ENCODE results near the gene S100Z. TPM values are rescaled to one million over a fixed set of nuclear protein-coding genes. Genes with fewer than 3 reads are reported as not detected.
"Not testable (repeated sequence)": the region's sequence is repeated elsewhere in the genome, so short reads cannot be mapped to it uniquely, and the experiment has no call there.

The S100Z gene
- total and polyA plus RNA-seq, 9 donors, result 0.07 to 0.45 (median 0.26) TPM; not detected in 4

DNA sequence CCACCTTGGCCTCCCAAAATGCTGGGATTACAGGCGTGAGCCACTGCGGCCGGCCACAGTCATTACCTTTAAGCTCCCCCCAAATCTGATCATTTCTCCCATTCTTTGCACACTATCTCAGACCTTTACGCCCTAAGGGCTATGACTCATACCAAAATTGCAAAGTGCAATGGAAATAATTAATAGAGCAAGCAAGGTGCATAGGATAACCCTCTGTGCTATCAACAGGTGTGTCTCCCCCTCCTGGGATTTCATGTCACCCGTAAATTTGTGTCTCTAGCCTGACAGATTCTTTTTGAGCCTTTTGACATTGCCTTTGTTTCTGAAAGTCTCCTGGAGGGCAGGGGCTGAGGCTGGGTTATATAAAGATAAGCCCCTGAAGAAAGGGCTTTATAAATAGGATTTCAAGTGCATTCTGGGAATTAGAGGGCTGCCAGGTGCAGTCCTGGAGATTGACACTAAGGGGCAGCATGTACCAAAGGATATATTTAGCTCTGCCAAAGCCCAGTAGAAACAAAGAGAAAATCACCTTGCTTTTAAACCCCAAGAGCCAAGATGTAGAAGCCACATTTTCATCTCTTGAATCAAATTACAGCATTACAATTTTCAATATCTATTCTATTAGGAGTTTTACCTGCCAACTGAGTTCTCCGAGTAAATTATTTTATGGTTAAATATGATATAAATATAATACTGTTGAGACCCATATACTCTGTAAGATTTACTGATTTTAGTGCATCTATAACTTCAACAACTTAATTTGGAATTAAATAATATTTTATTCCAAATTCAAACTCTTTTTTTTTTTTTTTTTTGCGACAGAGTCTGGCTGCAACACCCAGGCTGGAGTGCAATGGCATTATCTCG lies 18.2 kb downstream of the S100Z start:
- Histone ChIP-seq H3K4me3 (ENCODE audit: low read length) (no peak overlapping the region), H3K4me1 (ENCODE audit: control insufficient read depth, insufficient read depth, low read length) (no peaks in the 10 kb centered on the region), H3K9me3 (replicated peaks; ENCODE audit: control insufficient read depth, low read depth, low read length) (no peaks in the 10 kb centered on the region), H3K27ac (ENCODE audit: low read length) (no peak overlapping the region), H3K27me3 (ENCODE audit: control insufficient read depth, insufficient read depth, low read length) (no peaks in the 10 kb centered on the region), H3K36me3 (ENCODE audit: control insufficient read depth, insufficient read depth, low read length) (no peaks in the 10 kb centered on the region)
- WGBS (ENCODE audit: insufficient coverage), result no CpG with 5 or more reads among the region's 8 CpGs
- peak; percentile 62 for DNase-seq

GRCh38 chr5:76870046-76870445 lies 20.2 kb downstream of the S100Z start:
- Histone ChIP-seq H3K4me3 (ENCODE audit: low read length) (no peak overlapping the region), H3K27ac (ENCODE audit: low read length) (no peak overlapping the region), H3K4me1 (ENCODE audit: control insufficient read depth, insufficient read depth, low read length) (no peaks in the 10 kb centered on the region), H3K27me3 (ENCODE audit: control insufficient read depth, insufficient read depth, low read length) (no peaks in the 10 kb centered on the region), H3K9me3 (replicated peaks; ENCODE audit: control insufficient read depth, low read depth, low read length) (no peaks in the 10 kb centered on the region), H3K36me3 (ENCODE audit: control insufficient read depth, insufficient read depth, low read length) (no peaks in the 10 kb centered on the region)
- no CpG with 5 or more reads among the region's 6 CpGs for WGBS (ENCODE audit: insufficient coverage)
- no peak for DNase-seq

GRCh38 chr5:76874088-76874581 lies 24.3 kb downstream of the S100Z start:
- no CpG with 5 or more reads among the region's 3 CpGs for WGBS (ENCODE audit: insufficient coverage)

DNA sequence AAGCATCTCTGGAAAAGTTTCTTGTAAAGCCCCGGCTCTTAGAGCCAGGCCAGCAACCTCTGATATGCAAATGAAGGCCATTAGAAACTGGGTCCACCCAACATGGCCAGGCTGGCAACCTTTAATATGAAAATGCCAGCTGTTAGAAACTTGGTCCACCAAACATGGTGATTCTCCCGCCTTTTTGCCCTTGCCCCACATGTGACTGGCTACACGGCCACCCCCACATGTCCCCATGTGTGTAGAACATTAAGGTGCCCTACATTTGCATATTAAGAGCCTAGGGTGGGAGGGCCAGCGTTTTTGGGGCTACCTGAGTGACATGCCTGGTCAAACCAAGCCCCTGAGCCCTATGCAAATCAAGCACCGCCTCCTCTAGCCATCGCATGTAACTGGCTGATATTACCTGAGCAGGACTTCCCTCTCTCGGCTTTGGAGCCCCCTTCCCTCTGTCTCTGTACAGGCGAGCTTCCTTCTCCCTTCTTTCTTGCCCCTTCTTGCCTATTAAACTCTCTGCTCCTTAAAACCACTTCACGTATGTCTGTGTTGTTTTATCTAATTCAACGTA lies 39.0 kb downstream of the S100Z start:
- H3K4me1 ChIP-seq (ENCODE audit: control insufficient read depth, insufficient read depth, low read length), result no peaks in the 10 kb centered on the region
- H3K9me3 ChIP-seq (replicated peaks; ENCODE audit: control insufficient read depth, low read depth, low read length), result no peaks in the 10 kb centered on the region
- no peak overlapping the region for H3K27ac ChIP-seq (ENCODE audit: low read length)
- H3K27me3 ChIP-seq (ENCODE audit: control insufficient read depth, insufficient read depth, low read length), result no peaks in the 10 kb centered on the region
- no peak for DNase-seq
- no peaks in the 10 kb centered on the region for H3K36me3 ChIP-seq (ENCODE audit: control insufficient read depth, insufficient read depth, low read length)
- WGBS (ENCODE audit: insufficient coverage), result 74% methylated on average over 5 of the region's 10 CpGs
- H3K4me3 ChIP-seq (ENCODE audit: low read length), result no peak overlapping the region

More at GRCh38 chr5:76874088-76874581, 24.3 kb downstream of the S100Z start:
- no peaks in the 10 kb centered on the region for H3K27me3 ChIP-seq (ENCODE audit: control insufficient read depth, insufficient read depth, low read length)
- H3K4me3 ChIP-seq (ENCODE audit: low read length), result no peak overlapping the region
- H3K9me3 ChIP-seq (replicated peaks; ENCODE audit: control insufficient read depth, low read depth, low read length), result no peaks in the 10 kb centered on the region
- no peaks in the 10 kb centered on the region for H3K4me1 ChIP-seq (ENCODE audit: control insufficient read depth, insufficient read depth, low read length)
- no peak overlapping the region for H3K27ac ChIP-seq (ENCODE audit: low read length)
- H3K36me3 ChIP-seq (ENCODE audit: control insufficient read depth, insufficient read depth, low read length), result no peaks in the 10 kb centered on the region
- no peak for DNase-seq

- H3K27ac ChIP-seq (ENCODE audit: low read length), result no peak overlapping the region
- WGBS (ENCODE audit: insufficient coverage), result no CpG with 5 or more reads among the region's 2 CpGs
- H3K4me1 ChIP-seq (ENCODE audit: control insufficient read depth, insufficient read depth, low read length), result no peaks in the 10 kb centered on the region
Measured at GRCh38 chr5:76893294-76893693, 43.5 kb downstream of the S100Z start.

GRCh38 chr5:76896196-76896595 lies 46.4 kb downstream of the S100Z start:
- Histone ChIP-seq H3K9me3 (replicated peaks; ENCODE audit: control insufficient read depth, low read depth, low read length) (peaks cover 11% of the 10 kb centered on the region), H3K4me3 (ENCODE audit: low read length) (no peak overlapping the region), H3K4me1 (ENCODE audit: control insufficient read depth, insufficient read depth, low read length) (no peaks in the 10 kb centered on the region), H3K27me3 (ENCODE audit: control insufficient read depth, insufficient read depth, low read length) (no peaks in the 10 kb centered on the region), H3K36me3 (ENCODE audit: control insufficient read depth, insufficient read depth, low read length) (no peaks in the 10 kb centered on the region), H3K27ac (ENCODE audit: low read length) (no peak overlapping the region)
- no CpG with 5 or more reads among the region's 2 CpGs for WGBS (ENCODE audit: insufficient coverage)
- no peak for DNase-seq

More at GRCh38 chr5:76893294-76893693, 43.5 kb downstream of the S100Z start:
- no peak overlapping the region for H3K4me3 ChIP-seq (ENCODE audit: low read length)
- no peak for DNase-seq
- no peaks in the 10 kb centered on the region for H3K27me3 ChIP-seq (ENCODE audit: control insufficient read depth, insufficient read depth, low read length)
- H3K36me3 ChIP-seq (ENCODE audit: control insufficient read depth, insufficient read depth, low read length), result no peaks in the 10 kb centered on the region
- H3K9me3 ChIP-seq (replicated peaks; ENCODE audit: control insufficient read depth, low read depth, low read length), result peaks cover 2% of the 10 kb centered on the region

DNA sequence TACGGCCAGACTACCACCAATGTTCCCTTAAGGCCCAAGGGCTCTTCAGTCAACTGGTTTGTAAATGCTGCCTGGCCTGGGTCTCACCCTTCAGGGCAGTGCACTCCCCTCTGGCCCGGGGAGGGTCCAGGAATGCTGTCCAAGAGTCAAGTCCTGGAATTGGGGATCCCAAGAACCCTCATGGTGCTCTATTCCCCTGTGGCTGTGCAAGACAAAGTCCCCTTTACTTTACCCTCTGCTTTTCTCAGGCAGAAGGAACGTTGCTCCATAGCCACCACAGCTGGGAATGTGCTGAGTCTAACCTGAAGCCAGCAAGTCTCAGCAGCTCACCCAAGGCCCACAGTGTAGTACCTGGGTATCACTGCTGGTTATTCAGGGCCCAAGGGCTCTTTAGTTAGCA lies 51.7 kb downstream of the S100Z start:
- no peaks in the 10 kb centered on the region for H3K4me1 ChIP-seq (ENCODE audit: control insufficient read depth, insufficient read depth, low read length)
- H3K27me3 ChIP-seq (ENCODE audit: control insufficient read depth, insufficient read depth, low read length), result no peaks in the 10 kb centered on the region
- H3K36me3 ChIP-seq (ENCODE audit: control insufficient read depth, insufficient read depth, low read length), result no peaks in the 10 kb centered on the region
- WGBS (ENCODE audit: insufficient coverage), result 84% methylated on average over 3 of the region's 3 CpGs
- H3K27ac ChIP-seq (ENCODE audit: low read length), result no peak overlapping the region
- DNase-seq, result no peak
- peaks cover 18% of the 10 kb centered on the region for H3K9me3 ChIP-seq (replicated peaks; ENCODE audit: control insufficient read depth, low read depth, low read length)
- H3K4me3 ChIP-seq (ENCODE audit: low read length), result no peak overlapping the region

GRCh38 chr5:76908166-76908565 lies 58.4 kb downstream of the S100Z start:
- no peak overlapping the region for H3K4me3 ChIP-seq (ENCODE audit: low read length)
- DNase-seq, result no peak
- WGBS (ENCODE audit: insufficient coverage), result 82% methylated on average over 7 of the region's 7 CpGs
- H3K36me3 ChIP-seq (ENCODE audit: control insufficient read depth, insufficient read depth, low read length), result no peaks in the 10 kb centered on the region
- no peaks in the 10 kb centered on the region for H3K9me3 ChIP-seq (replicated peaks; ENCODE audit: control insufficient read depth, low read depth, low read length)
- no peaks in the 10 kb centered on the region for H3K4me1 ChIP-seq (ENCODE audit: control insufficient read depth, insufficient read depth, low read length)
- H3K27me3 ChIP-seq (ENCODE audit: control insufficient read depth, insufficient read depth, low read length), result no peaks in the 10 kb centered on the region
- H3K27ac ChIP-seq (ENCODE audit: low read length), result no peak overlapping the region

DNA sequence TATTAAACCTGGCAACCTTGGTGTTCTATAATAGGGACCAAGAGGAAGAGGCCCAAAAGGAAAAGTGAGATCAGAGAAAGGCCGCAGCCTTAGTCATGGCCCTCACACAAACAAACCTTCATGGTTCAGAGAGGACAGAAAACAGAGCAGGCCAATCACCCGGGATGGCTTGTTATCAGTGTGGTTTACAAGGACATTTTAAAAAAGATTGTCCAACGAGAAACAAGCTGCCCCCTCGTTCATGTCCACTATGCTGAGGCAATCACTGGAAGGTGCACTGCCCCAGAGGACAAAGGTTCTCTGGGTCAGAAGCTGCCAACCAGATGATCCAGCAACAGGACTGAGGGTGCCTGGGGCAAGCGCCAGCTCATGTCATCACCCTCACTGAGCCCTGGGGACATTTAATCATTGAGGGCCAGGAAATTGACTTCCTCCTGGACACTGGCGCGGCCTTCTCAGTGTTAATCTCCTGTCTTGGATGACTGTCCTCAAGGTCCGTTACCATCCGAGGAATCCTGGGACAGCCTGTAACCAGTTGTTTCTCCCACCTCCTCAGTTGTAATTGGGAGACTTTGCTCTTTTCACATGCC lies 60.6 kb downstream of the S100Z start:
- DNase-seq; H3K4me3 ChIP-seq (ENCODE audit: low read length); H3K27ac ChIP-seq (ENCODE audit: low read length); H3K36me3 ChIP-seq (ENCODE audit: control insufficient read depth, insufficient read depth, low read length); H3K27me3 ChIP-seq (ENCODE audit: control insufficient read depth, insufficient read depth, low read length); H3K9me3 ChIP-seq (replicated peaks; ENCODE audit: control insufficient read depth, low read depth, low read length); H3K4me1 ChIP-seq (ENCODE audit: control insufficient read depth, insufficient read depth, low read length): not testable (repeated sequence)
- 75% methylated on average over 6 of the region's 9 CpGs for WGBS (ENCODE audit: insufficient coverage)

DNA sequence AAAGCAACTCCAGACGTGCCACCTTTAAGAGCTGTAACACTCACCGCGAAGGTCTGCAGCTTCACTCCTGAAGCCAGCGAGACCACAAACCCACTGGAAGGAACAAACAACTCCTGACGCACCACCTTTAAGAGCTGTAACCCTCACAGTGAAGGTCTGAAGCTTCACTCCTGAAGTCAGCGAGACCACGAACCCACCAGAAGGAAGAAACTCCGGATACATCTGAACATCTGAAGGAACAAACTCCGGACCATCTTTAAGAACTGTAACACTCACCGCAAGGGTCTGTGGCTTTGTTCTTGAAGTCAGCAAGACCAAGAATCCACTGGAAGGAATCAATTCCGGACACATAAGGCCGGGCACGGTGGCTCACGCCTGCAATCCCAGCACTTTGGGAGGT lies 64.9 kb downstream of the S100Z start:
- not testable (repeated sequence) for H3K36me3 ChIP-seq (ENCODE audit: control insufficient read depth, insufficient read depth, low read length); H3K27ac ChIP-seq (ENCODE audit: low read length); H3K4me1 ChIP-seq (ENCODE audit: control insufficient read depth, insufficient read depth, low read length); H3K9me3 ChIP-seq (replicated peaks; ENCODE audit: control insufficient read depth, low read depth, low read length); H3K4me3 ChIP-seq (ENCODE audit: low read length); H3K27me3 ChIP-seq (ENCODE audit: control insufficient read depth, insufficient read depth, low read length); DNase-seq
- WGBS (ENCODE audit: insufficient coverage), result 84% methylated on average over 9 of the region's 14 CpGs

Data from muscle of leg (tissue), 11 donors.